Naive B cell (primary cell): ENCODE measurements around the gene SETD1A. TPM values are rescaled to one million over a fixed set of nuclear protein-coding genes. Genes with fewer than 3 reads are reported as not detected.

ENCODE experiments used
- polyA plus RNA-seq, 6 donors: library from polyadenylated mRNA; unstranded; fragments of 300-500 nt; fragmentation: Illumina TruSeq; gene quantifications; one replicate each; pipeline ENCODE4 v1.2.3, GENCODE V29; 2021; ENCODE audit warnings: low read depth in 6 of 6

SETD1A gene
- polyA plus RNA-seq, 6 donors from 2014 or later, result 0.69 to 2.8 (median 0.85) TPM; not detected in 1

Other genes starting within 250 kb of the SETD1A start
- gene PHKG2, start 209.3 kb upstream of the SETD1A start, polyA plus RNA-seq, result 10 to 100 TPM; 24.7 to 43.9 (median 29.8) TPM
- gene CFAP119, start 195.7 kb upstream of the SETD1A start, polyA plus RNA-seq, result under 1 TPM; 0.16 to 0.88 (median 0.62) TPM
- gene RNF40, start 195.4 kb upstream of the SETD1A start, polyA plus RNA-seq, result 10 to 100 TPM; 15.0 to 51.6 (median 28.8) TPM
- gene ZNF629, start 170.5 kb upstream of the SETD1A start, polyA plus RNA-seq, result 1 to 10 TPM in 1 of 6 donors, under 1 TPM in 4, not detected in 1; 0.23 to 1.4 (median 0.45) TPM
- gene BCL7C, start 63.7 kb upstream of the SETD1A start, polyA plus RNA-seq, result 10 to 100 TPM; 29.4 to 40.3 (median 33.1) TPM
- under 1 TPM in 3 of 6 donors, not detected in 3; 0.40 to 0.67 (median 0.47) TPM for gene CTF1, start 61.1 kb upstream of the SETD1A start, polyA plus RNA-seq
- gene FBXL19, start 34.2 kb upstream of the SETD1A start, polyA plus RNA-seq, result under 1 TPM in 4 of 6 donors, not detected in 2; 0.21 to 0.48 (median 0.27) TPM
- gene ORAI3, start 8.7 kb upstream of the SETD1A start, polyA plus RNA-seq, result 10 to 100 TPM; 65.8 to 83.4 (median 78.3) TPM
- not detected for gene HSD3B7, start 27.5 kb downstream of the SETD1A start, polyA plus RNA-seq
- gene STX1B, start 52.9 kb downstream of the SETD1A start, polyA plus RNA-seq, result not detected
- 10 to 100 TPM; 17.4 to 37.1 (median 28.6) TPM for gene STX4, start 75.8 kb downstream of the SETD1A start, polyA plus RNA-seq
- gene ZNF668, start 116.5 kb downstream of the SETD1A start, polyA plus RNA-seq, result 1 to 10 TPM; 3.8 to 7.5 (median 5.9) TPM
- 10 to 100 TPM in 1 of 6 donors, 1 to 10 TPM in 5; 3.6 to 13.5 (median 6.1) TPM for gene ZNF646, start 116.7 kb downstream of the SETD1A start, polyA plus RNA-seq
- gene PRSS53, start 131.2 kb downstream of the SETD1A start, polyA plus RNA-seq, result under 1 TPM in 4 of 6 donors, not detected in 2; 0.19 to 0.77 (median 0.50) TPM
- gene VKORC1, start 137.0 kb downstream of the SETD1A start, polyA plus RNA-seq, result 10 to 100 TPM; 61.9 to 77.4 (median 66.6) TPM
- gene BCKDK, start 150.6 kb downstream of the SETD1A start, polyA plus RNA-seq, result 10 to 100 TPM; 23.1 to 41.2 (median 27.3) TPM
- 10 to 100 TPM; 39.0 to 68.1 (median 51.6) TPM for gene KAT8, start 159.9 kb downstream of the SETD1A start, polyA plus RNA-seq
- under 1 TPM in 1 of 6 donors, not detected in 5; 0.40 TPM for gene PRSS8, start 178.0 kb downstream of the SETD1A start, polyA plus RNA-seq
- gene PRSS36, start 192.3 kb downstream of the SETD1A start, polyA plus RNA-seq, result under 1 TPM in 4 of 6 donors, not detected in 2; 0.40 to 0.85 (median 0.64) TPM
- gene FUS, start 222.4 kb downstream of the SETD1A start, polyA plus RNA-seq, result 100 to 1,000 TPM in 5 of 6 donors, 10 to 100 TPM in 1; 79.0 to 177 (median 145) TPM
- 10 to 100 TPM; 48.8 to 79.2 (median 68.8) TPM for gene PYCARD, start 245.0 kb downstream of the SETD1A start, polyA plus RNA-seq